Endothelial cell of umbilical vein (primary cell): ENCODE measurements around the gene COL19A1. TPM values are rescaled to one million over a fixed set of nuclear protein-coding genes. Genes with fewer than 3 reads are reported as not detected.

Experiments used
- BruUV-seq: library from RNA; stranded (reverse); fragments of 400-500 nt; replicated peaks from 2 replicates; lab custom pipeline; 2021; lab: Mats Ljungman, UMichigan
- CTCF ChIA-PET: fragments of 300-600, 350-600 bp; sonication (Branson Sonifier 250); formaldehyde crosslinking; loops from one replicate; lab custom pipeline; 2021; ENCODE audit warnings: antibody characterized with exemption, inconsistent platforms; lab: Charles Lee
- POLR2A ChIA-PET: fragments of 300-600, 350-600 bp; sonication (Branson Sonifier 250); formaldehyde crosslinking; loops from one replicate; lab custom pipeline; 2021; ENCODE audit warnings: antibody characterized with exemption, inconsistent platforms; lab: Charles Lee
- DNase-seq: peaks from one replicate; pipeline ENCODE4 v3.0.0-alpha.2; 2011; ENCODE audit warnings: low read depth, low spot score
- FAIRE-seq: peaks from 2 replicates; lab custom pipeline; 2011; peaks lifted over from hg19 to GRCh38; lab: Jason Lieb, UNC
- H2AFZ ChIP-seq: 2 replicates; pipeline ENCODE4 v1.6.0; 2012; ENCODE audit warnings: low read depth, low read length, control low read depth, inconsistent platforms
- H3K27ac ChIP-seq: 2 replicates; pipeline ENCODE4 v1.5.1; 2011; ENCODE audit warnings: low read depth, mild to moderate bottlenecking, control low read depth, low read length, moderate library complexity; ENCODE audit not compliant: insufficient read depth
- H3K27me3 ChIP-seq, 2 experiments: 2 replicates each; pipeline versions ENCODE4 v1.6.0 to v1.6.1; 2011; ENCODE audit warnings: low read length in 2 of 2, mixed read lengths in 1 of 2; ENCODE audit not compliant: control insufficient read depth in 2 of 2, insufficient read depth in 2 of 2
- H3K36me3 ChIP-seq, 2 experiments: 2 replicates in 1 of 2; 3 replicates in 1 of 2; pipeline ENCODE4 v1.5.1; 2011; ENCODE audit warnings: low read length in 2 of 2, mild to moderate bottlenecking in 1 of 2, moderate library complexity in 1 of 2; ENCODE audit not compliant: control insufficient read depth in 2 of 2, insufficient read depth in 2 of 2; ENCODE audit errors: extremely low read depth in 1 of 2
- H3K4me1 ChIP-seq: 3 replicates; pipeline ENCODE4 v1.5.1; 2011; ENCODE audit warnings: mild to moderate bottlenecking, low read length; ENCODE audit not compliant: control insufficient read depth, insufficient read depth; ENCODE audit errors: extremely low read depth
- H3K4me2 ChIP-seq: 2 replicates; pipeline ENCODE4 v1.6.1; 2011; ENCODE audit warnings: low read length, control low read depth, mixed read lengths; ENCODE audit not compliant: insufficient read depth
- H3K4me3 ChIP-seq, 3 experiments: fragments of 200-600 bp in 1 of 3; sonication (generic), shearing (Covaris generic) in 1 of 3; replicated peaks in 1 of 3; 2 replicates each; pipeline ENCODE4 v1.5.1; 2011 to 2016; ENCODE audit warnings: control low read depth in 3 of 3, low read length in 3 of 3, mild to moderate bottlenecking in 2 of 3, inconsistent platforms in 1 of 3, low read depth in 1 of 3, moderate library complexity in 1 of 3; ENCODE audit not compliant: insufficient read depth in 1 of 3
- H3K79me2 ChIP-seq: 2 replicates; pipeline ENCODE4 v1.6.0; 2012; ENCODE audit warnings: low read length, inconsistent platforms; ENCODE audit not compliant: control insufficient read depth, insufficient read depth
- H3K9ac ChIP-seq: replicated peaks from 2 replicates; pipeline ENCODE3; 2011; ENCODE audit warnings: low read length, control low read depth; ENCODE audit not compliant: insufficient read depth; ENCODE audit errors: extremely low read depth
- H3K9me1 ChIP-seq: replicated peaks from 3 replicates; pipeline ENCODE4 v1.6.0; 2011; ENCODE audit warnings: mild to moderate bottlenecking, low read length; ENCODE audit not compliant: control insufficient read depth, insufficient read depth; ENCODE audit errors: extremely low read depth
- H3K9me3 ChIP-seq: replicated peaks from 2 replicates; pipeline ENCODE4 v1.5.1; 2012; ENCODE audit warnings: low read length, inconsistent platforms; ENCODE audit not compliant: control insufficient read depth, insufficient read depth
- H4K20me1 ChIP-seq: replicated peaks from 2 replicates; pipeline ENCODE3; 2011; ENCODE audit warnings: mild to moderate bottlenecking, low read length; ENCODE audit not compliant: control insufficient read depth, insufficient read depth; ENCODE audit errors: extremely low read depth
- CTCF ChIP-seq, 2 donors: IDR thresholded peaks; 1 replicate in 1 of 2; 2 replicates in 1 of 2; pipeline ENCODE4 v1.5.1; 2011; ENCODE audit warnings: low read length in 2 of 2, mild to moderate bottlenecking in 2 of 2, moderate library complexity in 2 of 2, control low read depth in 1 of 2, inconsistent platforms in 1 of 2, low read depth in 1 of 2; ENCODE audit not compliant: insufficient read depth in 1 of 2; ENCODE audit errors: extremely low read depth in 1 of 2
- EZH2 ChIP-seq: IDR thresholded peaks from 2 replicates; pipeline ENCODE4 v1.6.1; 2012; ENCODE audit warnings: borderline replicate concordance, low read depth, mild to moderate bottlenecking, moderate library complexity, low read length, inconsistent platforms; ENCODE audit not compliant: severe bottlenecking
- FOS ChIP-seq: IDR thresholded peaks from 2 replicates; pipeline ENCODE4 v1.6.1; 2011; ENCODE audit warnings: mild to moderate bottlenecking, low read length, moderate library complexity, borderline replicate concordance; ENCODE audit not compliant: insufficient read depth
- GATA2 ChIP-seq: IDR thresholded peaks from 2 replicates; pipeline ENCODE4 v1.7.0; 2011; ENCODE audit warnings: low read depth, mild to moderate bottlenecking, moderate library complexity, mixed read lengths, low read length; ENCODE audit not compliant: insufficient read length, insufficient read depth
- JUN ChIP-seq: IDR thresholded peaks from 2 replicates; pipeline ENCODE4 v1.6.1; 2011; ENCODE audit warnings: borderline replicate concordance, low read depth; ENCODE audit not compliant: insufficient read length, insufficient read depth
- MAX ChIP-seq: IDR thresholded peaks from 2 replicates; pipeline ENCODE4 v1.6.1; 2011; ENCODE audit not compliant: insufficient read depth, insufficient read length
- MYC ChIP-seq: IDR thresholded peaks from one replicate; pipeline ENCODE4 v1.6.1; 2011; ENCODE audit warnings: mild to moderate bottlenecking, low read depth, low read length
- POLR2A ChIP-seq: IDR thresholded peaks from 2 replicates; pipeline ENCODE4 v1.6.1; 2012; ENCODE audit warnings: low read depth, mild to moderate bottlenecking, control low read depth, low read length
- POLR2AphosphoS5 ChIP-seq: IDR thresholded peaks from 2 replicates; pipeline ENCODE4 v1.6.1; 2012; ENCODE audit warnings: low read depth, mild to moderate bottlenecking, control low read depth, low read length, moderate library complexity; ENCODE audit not compliant: insufficient read depth
- dilution Hi-C: fragments of 300-500 bp; cut with MboI; formaldehyde crosslinking; loops from one replicate; pipeline ENCODE4 v1.15.0; 2019; ENCODE audit warnings: low sequenced_read_pairs; ENCODE audit not compliant: extremely low pct_ligation_motif_present
- intact Hi-C: fragments of 100-400 bp; cut with micrococcal nuclease; formaldehyde crosslinking; loops from one replicate; pipeline ENCODE4 v1.10.0; 2022
- polyA plus RNA-seq, 4 experiments: library from polyadenylated mRNA; depleted of rRNA in 3 of 4; stranded (reverse) in 3 of 4; unstranded in 1 of 4; fragments of >200 nt; gene quantifications; 2 replicates each; pipeline versions ENCODE4 v1.2.1 to v1.2.3, GENCODE V29; 2011 to 2012; ENCODE audit warnings: missing spikeins in 1 of 4
- total RNA-seq: library from RNA; stranded (reverse); gene quantifications from 2 replicates; pipeline ENCODE4 v1.2.3, GENCODE V29; 2021

COL19A1 gene
- total and polyA plus RNA-seq, 2 donors (not counting 3 experiments of a cell fraction or from before 2014, with no cell fraction given): not detected

- intact Hi-C loops (loop anchor here (10.0 kb wide), 1 partner anchor 660 kb away; no protein-coding TSS in a partner anchor), dilution Hi-C loops (no loop called here)
- Histone ChIP-seq H3K4me2 (no peak overlapping the region), H3K36me3 (no peaks in the 10 kb centered on the region), H3K4me1 (no peaks in the 10 kb centered on the region), H3K9me3 (no peaks in the 10 kb centered on the region), H3K27ac (no peak overlapping the region), H3K4me3 (no peak overlapping the region), H3K79me2 (no peaks in the 10 kb centered on the region), H2AFZ (no peak overlapping the region), H3K9ac (no peak overlapping the region), H4K20me1 (no peaks in the 10 kb centered on the region), H3K9me1 (no peaks in the 10 kb centered on the region), H3K27me3 (no peaks in the 10 kb centered on the region)
- CTCF ChIA-PET: no interaction called here
- FAIRE-seq (no peak), DNase-seq (no peak)
- POLR2A ChIA-PET: no interaction called here
- no TSS peak for BruUV-seq
- TF ChIP-seq FOS (no peak), POLR2AphosphoS5 (no peak), MYC (no peak), POLR2A (no peak)
Measured at GRCh38 chr6:70225055-70225454, 358.7 kb downstream of the COL19A1 start.

- Histone ChIP-seq H3K9me3 (no peaks in the 10 kb centered on the region), H3K27ac (no peak overlapping the region), H3K4me3 (no peak overlapping the region), H2AFZ (no peak overlapping the region), H3K9ac (no peak overlapping the region), H3K4me1 (no peaks in the 10 kb centered on the region), H3K9me1 (no peaks in the 10 kb centered on the region), H3K36me3 (no peaks in the 10 kb centered on the region), H4K20me1 (no peaks in the 10 kb centered on the region), H3K4me2 (no peak overlapping the region), H3K79me2 (no peaks in the 10 kb centered on the region), H3K27me3 (no peaks in the 10 kb centered on the region)
- no peak for FAIRE-seq
- BruUV-seq: no TSS peak
- POLR2A ChIA-PET: no interaction called here
- dilution Hi-C loops: no loop called here
- intact Hi-C loops: no loop called here
- CTCF ChIA-PET: interaction anchor here (0.9 to 5.5 kb wide), 2 partner anchors 10 to 22 kb away, joined by 3 to 65 read pairs; no protein-coding TSS in a partner anchor
- DNase-seq: no peak
- no peak for TF ChIP-seq MAX
- TF ChIP-seq GATA2: no peak
- TF ChIP-seq POLR2A: no peak
- no peak for TF ChIP-seq MYC
- no peak for TF ChIP-seq CTCF (IDR thresholded peaks at IDR 0.05; ENCODE audit: extremely low read depth in 1 of 2, insufficient read depth in 1 of 2, low read depth in 1 of 2, low read length in 2 of 2)
- no peak for TF ChIP-seq POLR2AphosphoS5
- no peak for TF ChIP-seq FOS
- no peak for TF ChIP-seq JUN
- no peak for TF ChIP-seq EZH2
Measured at GRCh38 chr6:70231311-70231710, 365.0 kb downstream of the COL19A1 start.
